Measurements from ENCODE around the gene CCDC57.

CCDC57 gene

DNA sequence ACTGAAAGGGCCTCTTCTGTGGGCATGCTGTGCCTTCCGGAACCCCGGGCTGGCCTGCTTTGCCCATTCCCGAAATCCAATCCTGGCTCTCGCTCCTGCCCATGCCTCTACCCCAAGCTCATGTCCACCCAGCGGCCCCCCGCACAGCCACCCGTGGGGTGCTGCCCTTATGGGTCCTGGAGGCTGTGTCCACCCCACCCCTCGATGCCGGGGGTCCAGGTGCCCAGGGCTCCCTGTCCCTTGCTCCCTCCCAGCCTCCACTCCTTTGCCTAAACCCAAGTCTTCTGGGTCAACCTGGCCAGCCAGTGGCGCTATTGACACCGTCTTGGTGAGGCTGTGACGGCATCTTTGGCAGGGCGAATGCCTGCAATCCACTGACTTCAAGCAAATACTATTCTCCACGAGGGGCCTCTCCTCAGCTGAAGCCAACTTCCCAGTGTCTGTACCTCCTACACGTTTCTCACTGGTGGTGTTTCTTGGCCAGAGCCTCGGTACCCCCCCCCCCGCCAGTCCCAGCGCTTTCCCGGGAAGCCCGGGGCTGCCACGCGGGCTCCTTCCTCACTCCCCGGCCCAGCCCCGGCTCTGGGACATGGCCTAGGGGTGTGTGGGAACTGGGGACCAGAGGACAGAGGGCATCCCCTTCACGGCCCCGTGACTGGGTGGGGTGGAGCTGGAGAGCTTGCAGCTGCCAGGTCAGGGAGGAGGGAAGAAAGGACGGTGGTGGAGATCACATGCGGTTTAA lies 134.9 kb downstream of the CCDC57 start:
- DNase-seq: no peak

DNA sequence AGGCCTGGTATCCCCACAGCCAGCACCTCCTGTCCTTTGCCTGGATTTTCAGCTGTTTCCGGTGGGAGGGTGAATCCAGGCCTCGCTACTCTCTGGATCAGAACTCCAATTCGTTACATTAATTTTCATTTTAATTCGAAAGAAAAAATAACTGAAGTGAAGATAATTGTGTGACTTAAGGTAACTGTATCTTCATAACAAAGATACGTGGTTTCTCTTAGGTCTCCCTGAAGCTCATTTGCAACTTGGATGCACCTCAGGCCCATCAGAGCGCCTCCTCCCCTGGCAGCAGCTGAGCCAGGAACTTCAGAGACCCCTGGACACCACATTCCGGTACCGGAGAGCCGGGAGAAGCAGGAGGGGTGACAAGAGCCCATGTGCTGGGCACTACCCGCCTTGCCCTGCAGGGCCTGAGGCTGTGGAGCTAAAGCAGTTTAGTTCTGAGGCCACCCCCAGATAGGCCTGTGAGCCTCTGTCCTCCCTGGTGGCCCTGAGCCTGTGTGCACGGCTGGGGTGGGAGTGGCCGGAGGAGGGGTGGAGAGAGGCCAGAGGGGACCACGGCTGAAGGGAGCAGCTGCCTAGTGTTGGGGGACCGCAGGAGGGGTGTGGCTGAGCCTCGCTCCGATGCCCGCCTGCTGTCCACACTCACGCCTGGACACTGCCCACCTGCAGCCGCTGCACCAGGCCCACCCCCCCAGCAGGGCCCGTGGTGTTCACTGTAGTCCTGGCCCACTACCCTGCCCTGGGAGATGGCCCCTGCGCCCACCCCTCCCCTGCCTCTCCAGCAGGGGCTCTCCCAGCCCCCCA lies 135.7 kb downstream of the CCDC57 start:
- no peak for DNase-seq

DNA sequence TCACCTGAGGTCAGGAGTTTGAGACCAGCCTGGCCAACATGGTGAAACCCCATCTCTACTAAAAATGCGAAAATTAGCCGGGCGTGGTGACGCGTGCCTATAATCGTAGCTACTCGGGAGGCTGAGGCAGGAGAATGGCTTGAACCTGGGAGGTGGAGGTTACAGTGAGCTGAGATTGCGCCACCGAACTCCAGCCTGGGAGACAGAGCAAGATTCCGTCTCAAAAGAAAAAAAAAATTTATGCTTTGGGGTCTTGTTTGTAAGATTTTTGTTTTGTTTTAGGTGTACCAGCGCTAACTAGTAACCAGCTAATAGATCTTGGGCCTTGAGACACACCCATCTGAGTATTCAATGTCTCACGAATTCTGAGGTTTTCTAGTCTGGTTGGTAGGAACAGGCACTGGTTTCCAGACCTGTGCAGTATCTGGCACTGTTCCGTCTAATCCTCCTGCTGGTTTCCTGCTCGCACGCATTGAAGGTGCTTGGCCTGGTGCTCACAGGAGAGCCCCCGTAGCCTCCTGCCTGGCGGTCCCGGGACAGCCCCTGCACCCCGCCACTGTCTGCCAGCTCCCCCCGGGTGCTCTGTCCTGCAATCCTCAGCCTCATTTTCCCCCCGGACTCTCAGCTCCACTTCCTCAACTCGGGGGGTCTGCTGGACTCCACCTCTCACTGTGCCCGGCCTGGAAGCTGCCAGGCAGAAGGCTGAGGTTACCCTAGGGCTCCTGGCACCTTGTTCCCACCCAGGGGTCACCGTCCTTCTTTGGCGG lies 136.4 kb downstream of the CCDC57 start:
- DNase-seq: no peak

DNA sequence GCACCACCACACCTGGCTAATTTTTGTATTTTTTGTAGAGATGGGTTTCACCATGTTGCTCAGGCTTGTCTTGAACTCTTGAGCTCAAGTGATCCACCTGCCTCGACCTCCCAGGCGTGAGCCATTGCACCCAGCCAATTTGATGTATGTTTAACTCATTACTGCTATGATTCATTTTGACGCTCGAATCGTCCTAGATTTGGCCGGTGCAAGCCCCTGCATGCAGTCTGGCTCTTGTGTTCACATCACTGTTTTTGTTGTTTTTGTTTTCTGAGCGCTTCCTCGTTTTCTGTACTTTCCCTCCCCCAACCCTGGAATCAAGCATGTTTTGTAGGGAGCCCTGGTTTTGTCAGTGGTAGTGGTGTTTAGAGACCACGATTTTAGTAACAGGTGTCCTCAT lies 139.2 kb downstream of the CCDC57 start:
- DNase-seq: no peak

DNA sequence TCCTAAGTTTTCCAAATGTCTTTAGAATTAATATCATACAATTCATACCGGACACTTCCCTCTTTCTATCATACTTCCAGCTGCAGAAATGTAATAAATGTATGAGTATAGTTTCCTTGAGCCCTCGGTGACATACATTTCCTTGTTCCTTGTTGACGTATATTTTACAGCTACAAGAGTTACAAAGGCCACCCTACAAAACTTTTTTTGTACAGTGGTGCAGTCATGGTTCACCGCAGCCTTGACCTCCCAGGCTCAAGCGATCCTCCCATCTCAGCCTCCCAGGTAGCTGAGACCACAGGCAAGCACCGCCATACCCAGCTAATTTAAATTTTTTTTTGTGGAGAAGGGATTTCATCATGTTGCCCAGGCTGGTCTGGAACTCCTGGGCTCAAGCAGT lies 139.8 kb downstream of the CCDC57 start:
- no peak for DNase-seq

DNA sequence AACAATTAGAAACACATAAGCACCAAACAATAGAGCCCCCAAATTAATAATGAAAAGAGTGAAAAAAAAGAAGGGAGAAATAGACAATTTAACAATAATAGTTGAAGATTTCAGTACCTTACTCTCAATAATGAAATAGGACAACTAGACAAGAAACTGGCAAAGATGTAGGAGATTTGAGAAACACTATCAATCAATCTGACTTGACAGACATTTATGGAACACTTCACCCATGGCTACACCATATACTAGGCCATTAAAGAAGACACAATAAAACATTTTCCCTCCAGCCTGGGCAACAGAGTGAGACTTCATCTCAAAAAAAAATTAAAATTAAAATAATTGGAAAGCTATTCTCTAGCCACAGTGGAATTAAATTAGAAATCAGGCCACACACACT lies 142.0 kb downstream of the CCDC57 start:
- DNase-seq: no peak

DNA sequence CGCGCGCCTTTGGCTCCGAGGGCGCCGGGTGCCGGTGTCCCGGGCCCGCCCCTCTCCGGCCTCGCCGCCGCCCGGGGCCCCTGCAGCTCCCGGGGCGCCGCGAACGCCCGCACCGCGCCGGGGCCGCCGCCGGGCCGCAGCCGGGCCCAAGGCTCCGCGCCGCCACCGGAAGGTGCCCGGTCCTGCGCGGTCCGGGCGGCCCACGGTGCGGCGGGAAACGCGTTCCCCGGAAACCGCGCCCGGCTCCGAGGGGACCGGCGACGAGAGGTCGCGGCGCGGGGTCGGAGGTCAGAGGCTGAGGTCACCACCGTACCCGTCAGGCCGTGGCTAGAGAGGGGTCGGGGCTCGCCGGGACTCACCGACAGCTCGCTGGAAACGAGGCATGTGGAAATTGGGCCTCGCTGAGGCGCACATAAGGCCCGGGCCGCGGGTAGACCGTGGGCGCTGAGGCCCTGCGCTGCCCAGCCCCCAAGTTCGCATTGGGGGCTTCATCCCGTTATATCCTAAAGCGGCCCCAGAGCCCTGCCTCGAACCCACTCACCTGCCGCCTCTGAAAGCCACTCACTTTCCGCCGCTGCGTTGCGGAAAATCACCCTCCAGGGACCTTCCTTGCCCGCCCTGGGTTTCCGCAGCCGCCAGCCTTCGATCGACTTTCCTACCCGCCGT lies 146.9 kb downstream of the CCDC57 start, which contains the start of gene DUS1L:
TSS of gene DUS1L (minus strand) at position 167 of the 666 bp plus-strand sequence. CDS start 745 bp downstream, outside the sequence.
- peak; percentile 2 for DNase-seq

DNA sequence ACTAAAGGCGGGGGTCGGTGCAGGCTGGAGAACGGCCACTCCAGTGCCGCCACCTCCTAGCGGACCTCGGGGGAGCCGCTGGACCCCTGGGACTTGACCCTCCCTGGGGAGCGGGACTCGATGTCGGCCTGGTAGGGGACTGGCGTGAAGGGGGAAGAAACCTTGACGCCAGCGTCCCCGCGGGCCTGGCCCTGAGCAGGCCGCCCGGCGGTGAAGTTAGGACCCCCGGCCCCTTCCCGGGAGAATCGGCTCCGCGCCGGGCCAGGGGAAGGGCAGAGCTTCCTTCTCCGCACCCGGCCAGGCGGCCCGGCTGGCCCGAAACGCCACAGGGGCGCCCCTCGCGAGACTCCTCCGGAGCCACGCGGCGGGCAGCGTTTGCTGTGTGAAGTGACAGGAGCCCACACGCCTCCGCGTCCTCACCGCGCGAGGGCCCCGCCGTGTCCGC lies 147.4 kb downstream of the CCDC57 start:
- no peak for DNase-seq

DNA sequence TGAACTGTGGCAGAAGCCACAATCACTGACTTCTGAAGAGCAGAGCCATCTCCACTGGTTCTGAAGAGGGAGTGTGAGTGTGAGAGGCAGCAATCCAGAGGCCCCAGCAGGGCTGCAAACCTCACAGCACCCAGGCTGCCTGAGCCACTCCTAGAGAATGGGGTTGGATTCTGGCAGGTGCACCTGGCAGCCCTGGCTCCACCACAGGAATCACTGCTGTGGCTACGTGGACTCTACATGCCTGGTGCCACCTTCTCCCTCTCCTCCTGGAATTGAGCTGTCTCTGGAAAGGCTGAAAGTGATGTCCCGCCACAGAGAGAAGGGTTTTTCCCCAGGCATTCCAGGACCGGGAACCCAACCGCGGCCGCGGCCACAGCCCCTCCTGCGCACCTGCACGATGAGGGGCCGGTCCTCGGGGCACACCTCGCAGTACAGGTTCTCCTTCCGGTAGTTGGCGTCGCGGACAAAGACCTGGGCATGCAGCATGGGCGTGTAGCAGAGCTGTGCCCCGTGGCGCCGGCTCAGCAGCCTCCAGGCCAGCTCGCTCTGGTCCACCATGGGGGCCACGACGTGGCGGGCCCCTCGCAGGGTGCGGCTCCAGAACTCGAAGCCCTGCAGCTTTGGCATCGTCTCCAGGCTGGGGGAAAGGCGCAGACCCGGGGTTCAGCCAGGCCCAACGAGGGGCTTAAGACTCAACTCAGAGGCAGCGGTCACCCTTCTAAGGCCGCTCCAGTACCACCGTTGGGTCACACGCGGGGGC lies 148.0 kb downstream of the CCDC57 start:
- DNase-seq: no peak

DNA sequence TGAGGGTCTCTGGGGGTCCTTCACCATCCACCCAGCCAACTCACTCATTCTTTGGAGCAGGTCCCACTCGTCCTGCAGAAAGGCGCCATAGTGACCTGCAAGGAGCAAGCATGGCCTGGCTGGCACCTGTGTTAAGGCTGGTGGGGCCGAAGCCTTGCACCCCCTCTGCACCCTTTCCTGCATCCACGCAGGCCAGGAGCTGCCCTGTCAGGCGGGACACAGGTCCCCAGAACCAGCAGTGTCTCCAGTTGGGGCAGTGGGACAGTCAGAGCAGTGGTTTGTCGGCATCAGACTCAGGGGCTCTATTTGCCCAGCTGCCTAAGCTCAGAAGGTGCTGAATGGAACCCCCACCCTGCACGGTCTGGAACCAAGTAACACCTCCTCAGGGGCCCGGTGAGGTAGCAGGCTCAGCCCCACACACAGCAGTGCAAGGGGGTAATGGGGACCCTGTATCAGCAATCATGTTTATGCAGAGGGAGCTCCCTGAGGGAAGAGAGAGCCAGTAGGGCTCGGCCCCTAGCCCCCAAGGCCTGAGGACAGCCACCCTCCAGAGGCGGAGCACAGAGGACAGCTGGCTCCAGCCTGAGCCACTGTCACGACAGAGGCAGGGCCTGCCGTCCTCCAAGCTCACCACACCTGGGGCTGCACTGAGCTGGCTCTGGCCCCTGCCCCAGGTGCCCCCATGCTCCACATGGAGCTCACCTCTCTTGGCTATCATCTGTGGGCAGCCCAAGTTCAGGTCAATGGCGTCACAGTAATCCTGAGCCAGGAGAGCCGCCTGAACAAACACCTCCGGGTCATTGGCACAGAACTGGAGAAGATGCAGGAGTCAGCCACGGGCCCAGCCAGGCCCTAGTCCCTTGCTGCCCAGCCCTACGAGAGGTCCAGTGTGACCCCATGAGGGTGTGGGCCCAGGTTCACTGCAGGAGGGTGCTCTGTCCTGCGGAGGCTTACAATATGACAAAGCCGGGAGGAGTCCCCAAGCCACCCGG lies 148.9 kb downstream of the CCDC57 start:
- no peak for DNase-seq

DNA sequence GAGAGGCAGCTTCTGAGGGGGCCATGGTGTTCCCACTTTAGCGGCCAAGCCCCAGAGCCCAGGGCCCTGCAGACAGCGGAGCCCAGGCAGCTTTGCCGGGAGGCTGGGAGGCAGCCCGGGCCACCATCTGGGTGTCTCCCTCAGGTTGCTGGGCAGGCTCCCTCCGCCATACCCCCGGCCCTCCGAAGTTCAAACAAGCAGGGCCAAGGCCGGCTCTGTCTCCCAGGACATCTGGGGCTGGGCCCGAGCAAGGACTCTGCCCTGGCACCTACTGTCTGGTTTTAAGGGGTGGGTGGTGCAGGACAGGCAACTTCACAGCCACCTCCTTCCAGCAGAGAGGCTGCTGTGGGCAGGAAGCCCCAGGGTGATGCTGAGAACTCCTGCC lies 149.7 kb downstream of the CCDC57 start:
- no peak for DNase-seq

DNA sequence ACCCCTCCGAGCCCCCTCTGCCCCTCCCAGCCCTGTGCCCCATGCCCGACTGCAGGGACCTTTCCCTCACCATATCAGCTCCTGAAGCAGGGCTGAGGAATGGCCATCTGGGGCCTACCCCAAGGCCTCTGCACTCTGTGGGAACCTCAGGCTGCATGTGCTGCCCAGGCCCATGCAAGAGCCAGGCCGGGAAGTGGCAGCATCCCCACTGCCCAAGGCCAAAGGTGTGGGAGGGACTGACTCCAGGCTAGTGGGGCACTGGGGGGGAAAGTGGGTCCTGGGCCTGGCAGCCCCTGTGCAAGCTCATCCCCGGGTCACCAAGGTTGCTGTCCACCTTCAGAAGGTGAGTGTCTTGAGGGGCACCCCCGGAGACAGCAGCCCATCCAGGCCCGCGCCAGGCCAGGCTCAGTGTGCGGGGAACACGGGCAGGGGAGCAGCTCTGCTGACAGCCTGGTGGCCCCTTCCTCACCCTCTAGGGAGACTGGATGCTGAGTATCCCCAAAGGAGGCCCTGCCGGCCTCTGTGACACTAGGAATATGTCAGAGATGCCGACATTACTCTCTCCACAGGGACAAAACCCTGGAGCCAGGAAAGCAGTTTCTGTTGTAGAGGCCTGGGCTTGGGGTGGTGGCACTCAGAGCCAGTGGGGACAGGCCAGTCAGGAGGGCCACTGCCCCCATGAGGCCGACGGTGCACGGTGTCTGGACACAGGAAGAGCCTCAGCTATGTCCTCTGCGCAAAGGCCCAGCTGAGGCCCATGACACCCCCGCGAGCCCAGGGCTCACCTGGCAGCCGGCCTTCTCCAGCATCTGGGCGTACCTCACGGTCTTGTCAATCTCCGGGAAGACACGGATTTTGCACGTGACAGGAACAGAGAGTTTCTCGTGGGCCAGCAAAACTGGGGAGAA lies 150.3 kb downstream of the CCDC57 start:
- no peak for DNase-seq

DNA sequence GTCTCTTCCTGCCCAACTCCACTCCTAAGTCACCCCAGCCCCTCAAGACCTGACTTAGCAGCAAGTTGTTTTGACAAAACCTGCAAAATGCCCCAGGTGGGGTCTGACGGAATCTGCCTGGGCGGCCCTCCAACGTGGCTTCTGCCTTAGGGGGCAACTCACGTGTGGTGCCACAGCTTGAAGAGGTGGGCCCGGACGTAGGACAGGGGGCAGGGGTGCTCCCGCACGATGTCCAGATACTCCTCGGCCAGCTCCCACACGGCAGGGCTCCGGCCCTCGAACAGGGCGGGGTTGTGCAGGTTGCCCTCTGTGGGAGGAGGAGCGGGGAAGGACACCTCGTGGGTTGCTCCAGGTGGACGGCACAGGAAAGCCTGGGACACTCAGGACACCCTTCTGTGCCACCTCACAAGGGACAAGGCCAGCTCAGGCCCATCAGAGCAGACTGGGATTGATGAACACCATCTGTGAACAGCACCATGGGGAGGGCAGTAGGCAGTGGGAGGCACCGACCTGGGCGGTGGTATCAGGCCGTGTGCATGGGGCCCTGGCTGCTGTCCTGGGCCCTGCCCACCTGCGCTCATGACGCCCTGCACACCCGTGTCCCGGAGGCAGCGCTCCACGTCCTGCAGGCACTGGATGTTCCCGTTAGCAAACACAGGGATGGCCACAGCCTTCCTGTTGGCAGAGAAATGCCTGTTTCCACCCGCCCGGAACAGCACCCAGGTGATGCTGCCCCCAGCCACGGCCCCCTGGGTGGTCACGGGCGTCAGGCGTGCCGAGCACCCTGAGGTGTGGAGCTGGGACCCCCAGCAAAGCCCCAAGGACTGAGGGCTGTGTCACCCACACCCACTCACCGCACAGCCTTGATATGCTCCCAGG lies 151.4 kb downstream of the CCDC57 start:
- no peak for DNase-seq

DNA sequence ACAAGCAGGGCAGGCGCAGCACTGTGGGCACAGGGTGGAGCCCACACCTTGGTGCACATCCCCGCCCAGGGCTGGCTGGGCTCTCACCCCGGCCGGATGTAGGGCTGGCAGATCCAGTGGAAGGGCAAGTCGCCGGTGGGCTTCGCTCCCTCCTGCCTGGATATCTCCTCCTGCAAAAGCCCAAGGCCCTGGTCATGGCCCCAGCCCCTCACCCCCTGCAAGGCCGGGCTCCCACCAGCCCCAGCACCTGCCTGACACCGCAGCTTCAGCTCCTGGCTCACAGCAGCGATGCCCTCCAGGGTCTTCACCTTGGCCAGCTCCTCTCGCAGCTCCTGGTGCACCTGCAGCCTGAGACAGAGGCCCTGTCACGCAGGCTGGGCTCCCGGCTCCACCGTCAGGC lies 152.0 kb downstream of the CCDC57 start:
- DNase-seq: no peak

DNA sequence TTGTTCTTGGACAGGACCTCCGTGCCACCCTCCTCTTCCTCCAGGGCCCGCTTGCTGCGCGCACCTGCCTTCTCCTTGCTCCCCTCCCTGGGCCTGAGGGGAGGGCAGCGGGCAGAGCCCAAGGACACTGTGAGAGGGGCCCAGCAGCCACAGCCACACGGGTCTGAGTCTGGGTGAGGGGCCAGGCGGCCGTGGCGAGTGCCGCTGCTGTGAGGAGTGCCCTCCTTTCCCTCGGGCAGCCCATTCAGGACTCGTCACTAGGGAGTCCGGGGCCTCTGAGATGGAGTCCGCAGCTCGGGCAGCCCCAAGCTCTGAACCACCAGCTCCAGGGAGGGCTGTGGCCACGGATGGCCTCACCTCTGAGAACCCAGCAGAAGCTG lies 152.7 kb downstream of the CCDC57 start:
- no peak for DNase-seq

DNA sequence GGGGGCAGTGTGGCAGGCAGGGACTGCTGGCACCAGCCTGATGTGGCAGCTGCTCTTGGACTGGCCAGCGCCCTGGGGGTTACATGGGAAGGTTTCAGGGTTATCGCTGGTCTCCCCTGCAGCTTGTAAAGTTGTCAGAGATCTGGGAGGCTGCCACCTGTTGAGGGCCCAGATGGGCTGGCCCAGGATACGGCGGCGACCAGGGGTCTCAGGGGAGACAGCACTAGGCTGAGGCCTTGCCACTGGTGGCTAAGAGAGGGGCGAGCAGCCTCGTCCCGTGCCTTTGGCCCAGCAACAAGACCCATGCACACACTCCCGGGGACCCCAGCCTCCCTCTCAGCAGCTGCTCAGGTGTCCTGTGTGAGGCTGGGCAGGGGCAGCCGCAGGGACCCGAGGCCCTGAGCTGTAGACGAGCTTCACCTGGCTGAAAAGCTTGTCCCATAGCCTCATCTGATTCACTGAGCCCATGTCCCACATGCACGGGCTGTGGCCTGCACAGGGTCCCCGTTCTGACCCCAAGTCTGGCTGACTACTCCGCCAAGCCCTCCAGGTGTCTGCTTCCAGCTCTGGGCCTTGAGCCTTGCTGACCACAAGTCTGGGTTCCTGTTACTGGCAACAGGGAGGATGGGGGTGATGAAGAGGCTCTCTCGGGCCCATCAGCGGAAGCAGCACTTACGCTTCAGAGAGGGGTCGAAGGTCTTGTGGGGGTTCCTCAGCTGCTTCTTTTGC lies 153.2 kb downstream of the CCDC57 start:
- DNase-seq: no peak

DNA sequence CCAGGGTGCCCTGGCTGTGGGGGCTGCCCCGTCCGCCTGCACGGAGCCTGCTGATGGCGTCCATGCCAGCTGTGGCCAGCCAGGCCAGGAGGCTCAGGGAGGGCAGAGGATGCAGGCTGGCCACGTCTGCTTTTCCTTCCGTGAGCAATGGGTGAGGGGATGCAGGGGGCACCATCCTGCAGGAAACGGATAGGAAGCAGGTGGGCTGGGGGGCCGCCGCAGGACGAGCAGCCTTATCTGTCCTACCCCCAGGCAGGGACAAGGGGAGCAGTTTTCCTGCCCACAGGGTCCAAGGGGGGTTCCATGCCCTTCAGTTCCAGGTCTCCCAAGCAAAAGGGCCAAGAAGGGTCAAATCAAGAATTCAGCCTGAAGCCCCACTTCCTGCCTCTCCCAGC lies 153.8 kb downstream of the CCDC57 start:
- DNase-seq: no peak

DNA sequence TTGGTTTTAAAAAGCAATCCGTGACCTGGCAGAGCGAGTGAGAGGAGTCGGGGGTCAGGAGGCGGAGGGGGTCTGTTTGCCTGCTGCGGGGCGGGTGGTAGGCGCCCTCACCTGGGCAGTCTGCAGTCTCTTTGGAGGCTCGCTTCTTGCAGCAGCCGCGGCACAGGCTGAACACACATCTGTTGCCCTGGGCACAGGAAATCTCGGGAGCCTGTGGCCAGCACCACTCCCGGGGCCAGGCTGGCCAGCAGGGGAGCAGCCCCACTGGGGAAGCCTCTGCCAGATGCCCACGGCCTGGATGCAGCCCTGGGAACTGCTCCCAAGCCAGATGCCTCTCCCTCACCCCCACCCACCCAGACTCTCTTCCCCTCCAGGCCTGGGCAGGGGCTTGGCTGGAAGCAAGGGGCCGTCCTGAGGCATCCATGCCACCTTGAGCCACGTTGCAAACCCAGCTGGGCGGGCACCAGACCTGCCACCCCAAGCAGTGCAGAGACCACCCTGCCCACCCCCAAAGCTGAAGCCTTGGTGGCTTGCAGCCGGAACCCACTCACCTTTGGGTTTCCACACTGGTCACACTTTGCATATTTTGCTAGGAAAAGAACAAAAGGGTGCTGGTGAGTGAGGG lies 154.3 kb downstream of the CCDC57 start:
- no peak for DNase-seq

Measured in DMS153 (cell line).